Fibroblast of skin of right quadriceps (primary cell): Measurements from ENCODE around the gene ADRA2C.

Experiments used
- DNase-seq: peaks from one replicate; pipeline ENCODE4 v3.0.0-alpha.2; 2013

The ADRA2C gene

DNA sequence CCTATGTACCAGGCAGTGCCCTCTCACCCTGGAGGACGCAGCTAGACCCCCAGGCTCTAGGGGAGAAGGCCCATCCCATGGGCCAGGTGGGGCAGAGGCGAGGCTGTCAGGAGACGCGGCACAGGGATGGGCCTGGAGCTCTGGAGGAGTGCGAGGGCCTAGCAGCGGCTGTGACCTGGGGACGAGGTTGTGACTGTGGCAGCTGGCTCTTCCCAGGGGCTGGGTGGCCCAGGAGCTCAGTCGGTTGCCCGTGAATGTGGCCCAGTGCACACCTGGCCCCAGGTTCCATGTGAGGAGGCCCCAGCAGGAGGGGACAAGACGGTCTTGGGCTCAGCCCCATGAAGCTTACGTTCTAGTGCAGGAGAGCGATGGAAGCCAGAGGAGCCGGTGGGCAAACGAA, 31.0 kb upstream of the ADRA2C start:
- no peak for DNase-seq

DNA sequence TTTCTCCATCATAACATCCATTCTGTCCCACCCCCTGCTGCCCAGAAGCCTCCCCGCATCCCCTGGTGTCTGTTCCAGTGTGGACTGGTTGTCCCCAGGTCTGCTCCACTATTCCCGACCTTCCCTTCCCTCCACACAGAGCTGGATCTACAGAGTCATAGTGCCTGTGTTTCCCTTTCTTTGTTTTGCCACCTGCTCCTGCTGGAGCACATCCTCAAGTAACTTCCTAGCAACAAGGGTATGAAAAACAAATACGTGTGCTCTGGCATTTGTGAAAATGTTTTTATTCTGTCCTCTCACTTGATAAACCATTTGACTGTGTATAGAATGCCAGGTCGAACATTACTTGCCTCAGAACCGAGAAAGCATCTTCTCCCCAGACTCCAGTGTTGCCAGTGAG, 29.9 kb upstream of the ADRA2C start:
- no peak for DNase-seq

DNA sequence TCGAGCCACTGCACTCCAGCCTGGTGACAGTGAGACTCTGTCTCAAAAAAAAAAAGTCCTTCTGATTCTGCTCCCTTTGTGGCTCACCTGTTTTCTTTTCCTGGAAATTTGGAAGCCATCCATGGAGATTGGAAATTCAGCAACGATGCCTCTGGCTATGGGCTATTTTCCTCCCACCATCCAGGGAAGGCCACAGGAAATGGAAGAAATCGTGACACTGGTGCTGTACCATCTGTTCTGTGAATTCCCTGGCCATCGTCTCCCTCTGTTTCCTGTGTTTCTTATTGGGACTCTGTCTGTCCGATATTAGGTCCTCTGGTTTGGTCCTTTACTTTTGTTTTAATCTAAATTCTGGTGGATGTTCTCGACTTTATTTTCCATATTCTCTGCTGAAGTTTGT, 29.4 kb upstream of the ADRA2C start:
- DNase-seq: no peak

DNA sequence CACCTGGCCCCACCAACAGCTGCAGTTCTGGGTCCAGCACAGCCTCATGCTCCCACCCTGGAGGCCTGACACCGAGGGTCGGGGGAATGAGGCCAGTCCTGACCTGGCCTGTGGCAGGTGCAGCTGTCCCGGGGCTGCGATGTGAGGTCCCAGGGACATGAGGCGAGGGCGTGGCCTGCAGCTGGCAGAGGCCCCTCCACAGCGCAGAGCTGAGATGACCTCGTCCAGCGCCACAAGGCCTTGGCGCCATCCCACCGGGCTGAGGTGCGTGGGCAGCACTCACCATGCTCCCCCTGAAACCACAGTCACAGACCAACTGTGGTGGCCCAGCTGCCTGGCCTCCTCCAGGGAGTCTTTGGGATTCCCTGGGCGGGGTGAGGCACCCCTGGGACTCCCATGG, 26.6 kb upstream of the ADRA2C start:
- no peak for DNase-seq

DNA sequence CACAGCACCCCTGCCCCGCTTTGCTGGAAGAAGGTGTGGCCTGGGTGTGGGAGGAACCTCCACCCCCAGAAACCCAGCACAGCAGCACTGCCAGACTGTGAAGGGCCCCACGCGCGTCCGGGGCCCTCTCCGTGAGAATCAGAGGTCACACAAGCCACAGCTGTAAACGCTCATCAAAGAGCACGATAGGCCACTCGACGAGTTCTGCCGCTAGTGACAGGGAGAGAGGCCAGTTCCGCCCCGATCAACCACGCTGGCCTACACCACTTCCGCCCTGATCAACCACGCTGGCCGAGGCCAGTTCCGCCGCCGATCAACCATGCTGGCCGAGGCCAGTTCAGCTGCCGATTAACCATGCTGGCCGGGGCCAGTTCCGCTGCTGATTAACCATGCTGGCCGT, 25.9 kb upstream of the ADRA2C start:
- DNase-seq: no peak

DNA sequence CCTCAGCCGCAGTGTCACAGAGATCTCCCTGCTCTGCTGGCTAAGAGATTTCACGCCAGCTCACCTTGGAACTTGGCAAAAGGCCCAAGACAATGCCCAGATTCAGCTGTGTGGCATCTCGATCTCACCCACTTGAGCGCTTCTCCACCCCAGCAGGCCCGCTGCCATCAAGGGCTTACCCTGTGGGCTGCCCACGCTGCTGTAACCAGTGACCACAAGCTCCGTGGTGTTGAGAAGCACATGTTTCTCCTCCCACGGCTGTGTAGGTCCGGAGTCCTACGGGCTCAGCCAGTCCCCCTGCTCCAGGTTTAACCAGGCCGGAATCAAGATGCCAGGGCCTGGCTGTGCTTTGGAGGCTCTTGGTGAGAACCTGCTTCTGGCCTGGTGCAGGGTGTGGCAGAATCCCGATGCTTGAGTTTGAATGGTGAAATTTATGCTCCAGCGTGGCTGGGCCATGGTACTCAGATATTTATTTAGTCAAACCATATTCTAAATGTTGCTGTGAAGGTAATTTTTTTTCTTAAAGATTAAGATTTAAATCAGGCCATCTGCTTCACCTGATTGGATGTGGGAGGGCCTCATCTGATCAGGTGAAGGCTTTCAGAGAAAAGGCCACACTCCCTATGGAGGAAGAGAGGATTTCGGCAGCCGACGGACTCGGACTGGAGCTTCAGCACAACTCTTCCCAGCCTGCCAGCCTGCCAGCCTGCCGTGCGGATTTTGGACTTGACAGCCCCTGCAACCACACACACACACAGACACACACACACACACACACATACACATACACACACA, 24.8 kb upstream of the ADRA2C start:
- no peak for DNase-seq

DNA sequence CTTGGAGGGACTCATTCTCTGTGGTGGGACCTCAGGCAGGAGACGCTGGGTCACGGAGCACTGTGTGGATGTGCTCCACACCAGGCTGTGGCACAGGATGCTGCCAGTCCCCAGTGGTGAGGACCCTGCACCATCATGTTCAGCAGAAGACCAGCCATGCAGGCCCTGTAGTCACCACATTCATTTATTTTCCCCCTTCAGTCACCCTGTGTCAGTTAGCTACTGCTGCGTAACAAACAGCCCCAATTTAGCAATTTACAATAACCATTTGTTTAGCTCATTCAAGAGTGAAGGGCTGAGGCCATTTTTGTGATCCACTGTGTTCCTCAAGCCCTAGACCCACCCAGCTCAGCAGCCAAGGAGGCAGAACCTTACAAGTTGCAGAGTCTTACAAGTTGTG, 23.6 kb upstream of the ADRA2C start:
- no peak for DNase-seq

DNA sequence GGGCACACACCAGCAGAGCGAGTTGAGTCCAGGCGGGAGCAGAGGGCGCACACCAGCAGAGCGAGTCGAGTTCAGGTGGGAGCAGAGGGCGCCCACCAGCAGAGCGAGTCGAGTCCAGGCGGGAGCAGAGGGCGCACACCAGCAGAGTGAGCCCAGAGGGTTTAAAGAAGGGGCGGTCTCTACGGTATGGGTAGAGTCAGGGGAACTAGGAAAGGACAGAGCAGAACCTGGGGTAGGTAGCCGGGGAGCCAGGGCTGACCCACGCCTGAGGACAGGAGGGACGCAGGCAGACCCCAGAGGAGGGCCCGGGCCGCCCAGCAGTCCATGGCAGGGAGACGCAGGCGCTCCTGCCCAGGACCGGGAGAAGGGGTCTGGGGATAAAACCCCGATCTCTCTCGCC, 22.0 kb upstream of the ADRA2C start:
- DNase-seq: no peak

DNA sequence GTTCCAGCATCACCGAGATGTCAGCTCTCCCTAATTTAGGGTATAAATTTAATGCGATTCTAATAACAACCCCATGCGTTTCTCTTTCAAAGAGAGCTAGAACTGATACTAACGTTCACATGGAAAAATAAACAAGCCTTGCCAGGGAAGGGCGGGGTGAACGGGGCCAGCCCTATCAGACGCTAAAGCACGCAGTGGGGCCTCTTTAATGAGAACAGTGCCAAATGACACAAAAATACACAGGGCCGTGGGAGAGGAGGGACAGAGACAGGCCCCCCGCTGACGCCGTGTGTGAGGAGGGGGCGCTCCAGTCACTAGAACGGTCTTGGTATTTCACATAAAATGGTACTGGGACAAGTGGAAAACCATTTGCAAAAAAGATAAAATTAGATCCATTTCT, 21.3 kb upstream of the ADRA2C start:
- no peak for DNase-seq

DNA sequence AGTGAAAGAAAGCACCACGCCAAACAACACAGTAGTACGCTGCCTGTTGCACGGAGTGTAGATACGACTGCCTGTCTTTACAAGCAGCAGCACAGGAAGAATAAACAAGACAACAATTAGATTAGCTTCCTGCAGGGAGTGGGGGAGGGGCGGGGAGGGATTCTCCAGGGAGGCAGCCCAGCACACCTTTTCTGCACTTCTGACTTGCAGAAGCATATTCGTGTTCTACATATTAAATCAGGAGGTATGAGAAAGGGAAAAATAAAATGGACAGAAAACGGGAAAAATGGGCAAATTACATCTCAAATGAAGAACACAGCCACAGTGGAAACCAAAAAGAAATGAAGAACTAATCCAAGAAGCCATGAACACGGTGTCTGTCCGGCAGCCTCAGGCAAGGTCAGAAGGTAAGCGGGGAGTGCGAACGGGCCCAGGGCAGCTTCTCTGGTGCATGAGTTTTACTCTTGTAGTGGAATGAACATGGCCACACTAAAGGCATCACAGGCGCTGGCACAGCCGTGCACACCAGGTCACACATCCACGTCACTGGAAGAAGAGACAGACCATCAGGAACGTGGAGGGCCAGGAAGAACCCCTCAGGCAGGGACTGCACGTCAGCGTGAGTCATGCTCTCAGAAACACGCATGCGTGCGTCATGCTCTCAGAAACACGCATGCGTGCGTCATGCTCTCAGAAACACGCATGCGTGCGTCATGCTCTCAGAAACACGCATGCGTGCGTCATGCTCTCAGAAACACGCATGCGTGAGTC, 20.1 kb upstream of the ADRA2C start:
- DNase-seq: no peak

DNA sequence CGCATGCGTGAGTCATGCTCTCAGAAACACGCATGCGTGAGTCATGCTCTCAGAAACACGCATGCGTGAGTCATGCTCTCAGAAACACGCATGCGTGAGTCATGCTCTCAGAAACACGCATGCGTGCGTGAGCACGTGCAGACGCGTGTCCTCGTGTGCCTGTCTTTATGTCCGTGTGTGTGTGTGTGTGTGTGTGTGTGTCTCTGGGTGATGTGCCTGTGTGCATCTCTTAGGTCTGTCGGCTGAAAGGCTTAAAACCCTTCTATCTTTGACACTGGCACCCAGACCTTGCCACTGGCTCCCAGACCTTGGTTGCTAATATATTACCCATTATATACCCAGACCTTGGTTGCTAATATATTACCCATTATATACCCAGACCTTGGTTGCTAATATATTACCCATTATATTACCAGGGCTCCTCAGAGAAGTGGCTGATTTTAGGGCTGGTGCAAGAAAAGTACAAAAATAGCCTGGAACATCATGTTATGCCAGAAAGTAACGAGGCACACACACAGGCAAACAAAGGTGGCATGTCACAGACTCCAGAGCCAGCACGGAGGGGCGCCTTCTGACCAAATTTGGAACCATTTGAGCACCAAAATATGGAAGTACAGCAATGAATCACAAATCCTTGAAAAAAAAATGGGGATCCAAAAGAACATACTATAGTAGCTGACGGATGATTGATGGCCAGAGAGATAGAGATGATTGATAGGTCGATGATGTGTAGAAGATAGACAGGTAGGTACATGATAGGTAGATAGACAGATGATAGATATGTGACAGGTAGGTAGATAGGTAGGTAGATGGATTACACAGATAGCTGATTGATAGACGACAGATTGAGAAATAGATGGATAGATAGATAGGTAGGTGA, 19.2 kb upstream of the ADRA2C start:
- DNase-seq: no peak

DNA sequence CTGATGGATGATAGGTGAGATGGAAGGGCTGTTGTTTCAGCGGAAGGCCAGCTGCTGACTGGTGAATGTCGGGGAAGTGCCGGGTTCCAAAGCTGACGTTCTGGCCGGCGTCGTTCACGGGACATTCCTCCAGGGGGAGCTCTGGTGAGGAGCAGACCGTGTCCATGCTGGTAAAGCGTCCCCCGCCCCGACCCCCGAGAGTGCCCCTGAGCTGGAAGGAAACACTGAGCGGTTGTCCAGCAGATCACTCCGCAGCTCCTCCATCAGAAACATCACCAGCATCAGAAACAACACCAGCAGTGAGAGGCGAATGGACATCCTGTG, 18.6 kb upstream of the ADRA2C start:
- DNase-seq: no peak

DNA sequence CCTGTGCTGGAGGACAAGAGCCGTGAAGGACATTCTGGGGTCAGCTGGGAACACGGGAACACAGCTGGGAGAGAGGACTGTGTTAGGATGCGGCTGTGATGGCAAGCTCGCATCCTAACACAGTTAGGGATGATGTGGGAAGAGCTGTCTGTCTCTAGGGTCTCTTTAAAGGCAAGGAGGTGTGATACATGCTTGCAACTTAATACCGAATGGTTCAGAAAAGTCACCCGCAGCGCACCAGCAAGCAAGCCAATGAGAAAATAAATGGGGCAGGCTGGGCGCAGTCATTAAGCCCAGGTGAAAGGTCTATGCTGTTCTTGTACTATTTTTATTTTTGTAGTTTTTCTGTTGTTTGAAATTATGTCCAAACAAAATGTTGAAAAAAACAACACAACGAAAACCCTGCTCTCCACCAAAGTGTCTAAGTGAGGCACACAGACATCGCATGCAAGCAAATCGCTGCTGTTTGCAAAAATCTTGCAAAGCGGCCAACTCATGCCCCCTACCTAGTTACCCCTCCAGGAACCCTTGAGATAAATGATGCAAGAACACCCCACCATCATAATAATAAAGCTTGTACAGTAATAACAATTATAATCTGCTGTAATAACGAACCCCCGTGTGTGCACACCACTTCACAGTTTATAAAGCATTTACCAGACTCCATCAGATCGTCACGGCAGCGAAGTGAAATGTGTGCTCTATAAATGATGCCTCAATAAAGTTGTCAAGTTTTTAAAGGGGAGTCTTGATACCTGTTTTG, 17.9 kb upstream of the ADRA2C start:
- no peak for DNase-seq

DNA sequence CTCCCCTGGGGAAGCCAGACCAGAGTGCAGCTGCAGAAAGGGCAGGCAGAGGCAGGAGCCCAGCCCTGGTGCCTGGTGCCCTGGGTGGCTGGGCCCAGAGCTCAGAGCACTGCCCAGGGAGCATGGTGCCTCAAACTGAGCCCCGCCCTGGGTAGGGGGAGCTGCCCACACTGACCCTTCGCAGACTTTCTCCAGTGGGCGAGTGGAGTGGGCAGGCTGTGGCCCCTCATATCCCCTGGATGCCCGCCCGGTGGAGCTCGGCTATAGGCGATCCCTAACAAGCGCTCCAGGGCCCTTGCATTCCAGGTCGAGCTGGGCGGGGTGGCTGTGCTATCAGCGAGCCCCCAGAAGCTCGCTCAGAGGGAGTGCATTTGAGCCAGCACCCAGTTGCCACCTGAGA, 17.1 kb upstream of the ADRA2C start:
- DNase-seq: no peak

DNA sequence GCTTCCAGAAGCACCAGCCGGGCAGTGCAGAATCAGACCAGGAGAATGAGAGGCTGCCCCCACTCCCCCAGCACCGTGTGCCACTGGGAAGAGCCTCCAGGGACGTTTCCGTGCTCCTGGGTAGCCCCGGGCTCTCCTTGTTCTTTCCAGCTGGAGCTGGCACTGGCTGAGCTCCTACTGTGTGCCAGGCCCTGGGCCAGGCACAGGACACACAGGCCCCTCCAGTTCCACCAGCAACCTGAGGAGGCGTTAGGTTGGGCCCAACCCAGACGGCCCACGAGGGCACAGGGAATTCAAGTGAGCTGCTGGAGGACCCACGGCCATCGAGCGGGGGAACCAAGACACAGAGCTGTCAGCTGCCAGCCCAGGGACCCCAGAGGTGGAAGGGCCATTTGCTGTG, 15.9 kb upstream of the ADRA2C start:
- DNase-seq: no peak

DNA sequence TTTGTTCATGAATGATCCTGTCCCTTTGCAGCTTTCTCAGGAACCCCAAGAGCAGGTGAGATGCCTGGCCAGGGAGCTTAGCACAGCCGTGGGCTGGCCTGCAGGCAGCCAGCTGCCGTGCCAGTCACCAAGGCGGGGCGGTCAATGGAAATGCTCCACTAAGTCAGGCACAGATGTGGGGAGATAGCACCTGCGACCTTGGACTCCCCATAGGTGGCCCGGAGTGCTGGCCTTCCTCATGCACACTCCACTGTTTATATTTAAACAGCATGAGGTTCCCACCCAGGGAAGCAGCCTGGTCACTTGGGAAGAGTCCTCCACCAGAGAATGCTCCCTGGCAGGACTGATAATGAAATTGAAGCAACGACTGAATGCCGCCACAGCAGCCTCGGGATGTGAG, 14.2 kb upstream of the ADRA2C start:
- no peak for DNase-seq

DNA sequence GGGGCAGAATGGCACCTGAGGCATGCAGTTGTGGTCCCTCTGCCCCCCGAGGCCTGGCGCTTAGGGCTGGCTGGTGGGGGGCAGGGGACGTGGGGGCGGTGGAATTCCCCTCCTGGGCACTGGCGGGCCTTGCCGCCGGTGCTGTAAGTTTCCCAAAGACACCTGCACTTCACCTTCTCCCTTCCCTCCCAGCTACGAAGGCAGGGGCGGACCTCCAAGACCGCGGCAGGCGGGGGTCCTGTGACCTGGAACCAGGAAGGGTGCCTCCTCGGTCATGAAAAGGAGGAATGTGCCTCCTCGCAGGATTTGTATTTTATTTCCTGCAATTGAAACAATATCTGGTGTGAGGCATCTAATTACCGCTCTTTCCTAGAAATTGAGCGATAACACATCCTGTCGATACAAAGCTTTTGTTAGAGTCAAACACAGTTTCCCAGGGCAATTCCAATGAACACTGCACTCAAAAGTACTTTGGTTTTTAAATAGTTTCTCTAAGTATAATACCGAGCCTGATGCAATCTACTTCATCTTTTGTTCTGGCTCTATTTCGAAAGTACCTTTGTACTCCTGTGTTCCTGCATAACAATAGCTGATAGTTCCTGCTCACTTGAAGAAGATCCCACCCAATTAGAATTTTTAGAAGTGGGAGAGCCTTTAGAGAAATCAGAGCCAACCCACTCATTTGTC, 12.3 kb upstream of the ADRA2C start:
- DNase-seq: no peak

DNA sequence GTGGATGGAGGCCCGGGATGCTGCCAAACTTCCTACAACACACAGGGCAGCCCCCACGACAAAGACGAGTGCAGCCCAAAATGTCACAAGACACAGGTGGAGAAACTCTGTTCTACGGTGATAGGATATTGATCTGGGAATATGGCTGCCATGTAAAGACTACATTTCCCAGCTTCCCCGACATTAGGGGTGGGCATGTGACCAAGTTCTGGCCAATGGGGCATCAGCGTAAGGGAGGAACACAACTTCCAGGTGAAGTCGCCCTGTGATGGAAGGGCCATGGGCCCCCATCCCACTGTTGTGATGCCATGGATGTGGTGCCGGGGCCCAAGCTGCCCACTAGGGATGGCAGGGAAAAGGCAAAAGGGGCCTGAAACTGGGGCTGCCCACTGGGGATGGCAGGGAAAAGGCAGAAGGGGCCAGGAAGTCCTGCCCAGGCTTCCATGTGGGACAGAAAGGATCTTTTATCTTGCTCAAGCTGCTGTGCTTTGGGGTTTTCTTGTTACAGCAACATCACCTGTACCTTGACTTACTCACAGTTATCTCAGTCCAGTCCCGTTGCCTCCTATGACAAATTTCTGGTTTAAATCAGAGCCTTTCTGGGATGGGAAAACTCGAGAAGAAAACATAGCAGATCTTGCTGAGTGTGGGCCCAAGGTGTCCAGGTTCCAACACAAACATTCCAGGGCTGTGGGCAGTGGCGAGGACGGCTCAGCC, 9.7 kb upstream of the ADRA2C start:
- no peak for DNase-seq

DNA sequence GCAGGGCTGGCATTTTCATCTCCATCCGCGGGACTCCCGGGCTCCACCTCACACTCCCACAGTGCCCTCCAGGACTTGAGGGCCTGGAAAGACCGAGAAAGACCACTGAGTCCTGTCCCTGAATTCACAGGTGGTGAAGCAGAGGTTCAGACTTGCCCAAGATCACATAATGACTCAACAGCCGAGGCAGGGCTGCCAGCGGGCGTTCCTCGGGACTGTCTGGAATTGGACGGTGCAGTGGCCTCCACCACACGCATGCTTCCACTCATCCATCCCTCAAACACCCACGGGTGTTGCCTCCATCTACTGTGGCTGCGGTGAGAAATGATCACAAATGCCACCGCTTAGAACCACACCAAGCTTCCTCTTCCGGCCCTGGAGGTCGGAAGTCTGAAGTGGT, 6.9 kb upstream of the ADRA2C start:
- DNase-seq: no peak

DNA sequence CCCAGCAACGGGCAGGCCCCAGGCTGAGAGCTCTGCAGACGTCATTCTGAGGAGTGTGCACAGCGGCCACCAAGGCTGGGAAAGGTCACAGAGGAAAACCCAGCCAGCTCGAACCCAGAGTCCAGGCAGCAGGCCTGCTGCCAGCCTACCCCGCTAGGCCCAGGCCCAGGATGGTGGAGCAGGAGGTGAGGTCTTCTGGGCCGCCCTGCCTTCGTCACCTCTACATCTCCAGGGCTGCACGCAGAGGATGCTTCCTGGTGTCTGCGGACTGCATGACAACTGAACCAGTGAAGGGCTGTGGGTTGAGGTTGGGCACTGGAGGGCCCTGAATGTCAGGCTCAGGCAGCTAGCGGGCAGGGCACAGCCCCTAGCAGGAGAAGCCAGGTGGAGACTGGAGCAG, 5.8 kb upstream of the ADRA2C start:
- DNase-seq: no peak

DNA sequence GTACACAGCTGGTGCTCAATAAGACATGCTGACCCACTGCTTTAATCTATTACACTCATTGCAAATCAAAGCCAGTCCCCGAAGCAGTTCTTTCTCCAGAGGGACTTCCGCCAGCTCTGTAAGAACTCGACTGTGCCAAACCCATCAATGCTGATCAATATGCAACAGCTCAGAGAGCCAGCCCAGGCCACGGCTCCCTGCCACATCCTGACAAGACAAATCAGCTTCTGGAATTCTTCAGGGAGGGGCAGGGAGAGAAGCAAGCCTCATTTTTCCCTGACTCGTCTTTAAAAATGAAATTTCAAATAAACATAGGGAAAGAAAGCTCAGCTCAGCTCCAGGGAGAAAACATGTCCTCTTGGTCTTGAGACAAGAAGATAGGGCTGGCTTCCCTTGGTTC, 5.3 kb upstream of the ADRA2C start:
- DNase-seq: no peak

DNA sequence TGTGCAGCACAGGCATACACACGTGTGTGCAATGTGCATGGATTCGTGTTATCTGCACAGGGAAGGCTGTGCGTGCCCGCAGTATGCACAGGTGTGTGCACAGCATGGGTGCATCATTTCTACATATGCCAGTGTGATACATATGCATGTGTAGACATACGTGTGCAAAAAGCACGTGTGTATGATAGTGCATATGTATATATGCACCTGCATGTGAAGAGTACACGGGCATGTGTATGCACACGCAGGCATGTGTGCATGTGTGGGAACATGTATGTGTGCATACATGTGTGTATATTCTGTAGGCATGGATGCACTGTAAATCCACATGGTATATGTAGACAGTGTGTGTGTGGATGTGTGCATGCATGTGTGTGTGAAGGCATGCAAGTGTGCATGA, 3.9 kb upstream of the ADRA2C start:
- DNase-seq: no peak
